ENCODE data around the gene COL21A1. TPM values are rescaled to one million over a fixed set of nuclear protein-coding genes. Genes with fewer than 3 reads are reported as not detected.

The COL21A1 gene
- total and polyA plus RNA-seq, 2 donors (not counting 1 experiment from before 2014, with no cell fraction given): 6.9 to 28.2 TPM

GRCh38 chr6:56009636-56010035 is 237.7 kb downstream of the COL21A1 start:
- Histone ChIP-seq H3K4me1 (ENCODE audit: control insufficient read depth, extremely low read depth, insufficient read depth, low read length) (no peaks in the 10 kb centered on the region), H3K79me2 (ENCODE audit: control insufficient read depth, insufficient read depth, low read length) (no peaks in the 10 kb centered on the region), H4K20me1 (ENCODE audit: control insufficient read depth, extremely low read depth, insufficient read depth, low read length) (no peaks in the 10 kb centered on the region), H3K4me2 (ENCODE audit: extremely low read depth, insufficient read depth, low read length) (no peak overlapping the region), H2AFZ (ENCODE audit: low read length) (no peak overlapping the region), H3K27ac (ENCODE audit: insufficient read depth, low read length) (no peak overlapping the region), H3K36me3 (ENCODE audit: control insufficient read depth, insufficient read depth, low read length) (no peaks in the 10 kb centered on the region), H3K9me3 (ENCODE audit: control insufficient read depth, insufficient read depth, low read depth, low read length) (no peaks in the 10 kb centered on the region), H3K4me3 (replicated peaks in 1 of 4; ENCODE audit: control extremely low read depth in 1 of 4, insufficient read depth in 1 of 4, low read depth in 3 of 4, low read length in 4 of 4) (no peak overlapping the region), H3K9ac (ENCODE audit: insufficient read depth, low read length) (no peak overlapping the region), H3K27me3 (ENCODE audit: control insufficient read depth, insufficient read depth, low read length) (no peaks in the 10 kb centered on the region)
- peak; percentile 22 to 46 for DNase-seq (ENCODE audit: low read depth in 2 of 2)
- TF ChIP-seq EZH2 (IDR thresholded peaks at IDR 0.05; ENCODE audit: low read length, missing control alignments): no peak
- TF ChIP-seq, protein P1, sequence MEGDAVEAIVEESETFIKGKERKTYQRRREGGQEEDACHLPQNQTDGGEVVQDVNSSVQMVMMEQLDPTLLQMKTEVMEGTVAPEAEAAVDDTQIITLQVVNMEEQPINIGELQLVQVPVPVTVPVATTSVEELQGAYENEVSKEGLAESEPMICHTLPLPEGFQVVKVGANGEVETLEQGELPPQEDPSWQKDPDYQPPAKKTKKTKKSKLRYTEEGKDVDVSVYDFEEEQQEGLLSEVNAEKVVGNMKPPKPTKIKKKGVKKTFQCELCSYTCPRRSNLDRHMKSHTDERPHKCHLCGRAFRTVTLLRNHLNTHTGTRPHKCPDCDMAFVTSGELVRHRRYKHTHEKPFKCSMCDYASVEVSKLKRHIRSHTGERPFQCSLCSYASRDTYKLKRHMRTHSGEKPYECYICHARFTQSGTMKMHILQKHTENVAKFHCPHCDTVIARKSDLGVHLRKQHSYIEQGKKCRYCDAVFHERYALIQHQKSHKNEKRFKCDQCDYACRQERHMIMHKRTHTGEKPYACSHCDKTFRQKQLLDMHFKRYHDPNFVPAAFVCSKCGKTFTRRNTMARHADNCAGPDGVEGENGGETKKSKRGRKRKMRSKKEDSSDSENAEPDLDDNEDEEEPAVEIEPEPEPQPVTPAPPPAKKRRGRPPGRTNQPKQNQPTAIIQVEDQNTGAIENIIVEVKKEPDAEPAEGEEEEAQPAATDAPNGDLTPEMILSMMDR (conservative IDR thresholded peaks at IDR 0.05 in 1 of 2, IDR thresholded peaks at IDR 0.05 in 1 of 2; ENCODE audit: low read depth in 1 of 2, low read length in 2 of 2): no peak

All from fibroblast of lung (primary cell).